GM21723 (cell line): ENCODE results near the gene CSRNP3.

Source experiments
- ATAC-seq: cut with Tn5 transposase; IDR thresholded peaks from one replicate; pipeline ENCODE4 v1.9.1; 2021; ENCODE audit warnings: mild to moderate bottlenecking, moderate library complexity; ENCODE audit not compliant: unreplicated experiment

The CSRNP3 gene

DNA sequence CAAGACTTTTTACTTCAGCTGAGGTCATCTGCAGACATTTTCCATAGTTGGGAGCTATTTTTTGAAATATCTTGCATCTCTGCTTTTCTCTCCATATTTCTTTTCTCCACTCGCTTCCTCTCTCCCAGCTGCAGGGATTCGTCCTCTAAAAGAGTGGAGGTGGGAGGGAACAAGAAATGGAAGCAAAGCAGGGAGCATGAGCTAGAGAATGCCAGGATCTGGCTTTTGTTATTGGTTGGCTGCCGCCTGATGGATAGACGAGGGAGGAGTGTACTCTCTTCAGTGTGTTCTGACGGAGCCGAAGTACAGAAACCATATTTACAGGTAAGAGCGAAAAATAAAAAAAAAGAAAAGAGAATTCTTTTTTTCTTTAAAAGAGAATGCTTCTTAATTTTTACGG lies at the start of gene CSRNP3:
CSRNP3 (plus strand) TSS at position 282 of the 400 bp plus-strand sequence. CDS start 125,368 bp downstream, outside the sequence.
- ATAC-seq, result no peak

DNA sequence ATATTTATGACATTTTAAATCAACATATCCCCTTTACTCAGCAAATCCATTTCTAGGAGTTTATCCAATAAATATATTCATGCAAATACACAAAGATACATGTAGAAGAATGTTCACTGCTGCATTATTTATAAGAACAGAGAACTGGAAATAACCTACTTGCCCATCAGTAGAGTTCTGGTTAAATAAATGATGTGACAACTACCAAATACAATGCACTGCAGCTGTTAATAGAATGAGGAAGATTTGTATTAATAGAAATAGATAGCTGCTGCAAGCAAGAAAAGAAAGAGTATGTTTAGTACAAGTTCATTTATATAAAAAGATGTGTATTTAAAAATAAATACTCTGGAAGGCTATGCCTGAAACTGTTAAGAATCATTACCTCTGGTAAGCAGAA lies 49.3 kb upstream of the CSRNP3 start:
- no peak for ATAC-seq

- no peak for ATAC-seq
Measured at GRCh38 chr2:165423081-165423480, 46.4 kb upstream of the CSRNP3 start.

GRCh38 chr2:165425556-165425955 lies 43.9 kb upstream of the CSRNP3 start:
- ATAC-seq, result no peak

GRCh38 chr2:165427686-165428085 lies 41.8 kb upstream of the CSRNP3 start:
- ATAC-seq, result no peak

DNA sequence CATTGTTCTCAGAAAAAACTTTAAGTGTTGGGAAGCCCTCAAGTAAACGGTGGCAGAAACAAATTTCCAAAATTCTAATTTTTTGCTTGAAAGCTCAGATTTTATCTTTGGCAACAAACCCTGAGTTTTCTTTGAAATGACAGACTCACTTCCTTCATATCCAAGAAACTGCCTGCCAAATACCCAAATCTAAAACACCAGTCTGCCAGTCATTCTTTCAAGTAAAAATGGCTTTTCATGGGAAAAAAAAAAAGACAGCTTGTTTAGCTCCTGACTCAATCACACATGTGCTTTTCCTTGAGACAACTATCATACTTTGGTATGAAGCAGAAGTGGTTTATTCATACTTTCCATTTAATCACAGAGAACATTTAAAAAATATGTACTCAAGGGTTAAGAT lies 40.6 kb upstream of the CSRNP3 start:
- no peak for ATAC-seq

DNA sequence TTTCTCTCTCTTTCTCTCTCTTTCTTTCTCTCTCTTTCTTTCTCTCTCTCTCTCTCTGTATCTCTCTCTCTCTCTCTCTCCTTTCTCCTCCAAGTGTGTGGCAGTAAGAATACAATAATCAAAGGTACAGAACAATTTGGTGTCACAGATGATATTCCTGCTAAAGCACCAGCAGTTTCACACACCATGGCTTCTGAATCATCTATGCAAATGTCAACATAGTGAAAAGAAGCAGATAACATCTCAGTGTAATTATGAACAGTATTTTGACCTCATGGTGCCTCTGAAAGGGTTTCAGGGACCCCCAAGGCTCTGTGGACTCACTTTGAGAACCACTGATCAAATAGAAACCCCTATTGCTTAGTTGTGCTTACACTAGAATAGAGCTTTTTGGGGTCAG lies 38.5 kb upstream of the CSRNP3 start:
- no peak for ATAC-seq

GRCh38 chr2:165432234-165432966 lies 37.1 kb upstream of the CSRNP3 start:
- no peak for ATAC-seq

DNA sequence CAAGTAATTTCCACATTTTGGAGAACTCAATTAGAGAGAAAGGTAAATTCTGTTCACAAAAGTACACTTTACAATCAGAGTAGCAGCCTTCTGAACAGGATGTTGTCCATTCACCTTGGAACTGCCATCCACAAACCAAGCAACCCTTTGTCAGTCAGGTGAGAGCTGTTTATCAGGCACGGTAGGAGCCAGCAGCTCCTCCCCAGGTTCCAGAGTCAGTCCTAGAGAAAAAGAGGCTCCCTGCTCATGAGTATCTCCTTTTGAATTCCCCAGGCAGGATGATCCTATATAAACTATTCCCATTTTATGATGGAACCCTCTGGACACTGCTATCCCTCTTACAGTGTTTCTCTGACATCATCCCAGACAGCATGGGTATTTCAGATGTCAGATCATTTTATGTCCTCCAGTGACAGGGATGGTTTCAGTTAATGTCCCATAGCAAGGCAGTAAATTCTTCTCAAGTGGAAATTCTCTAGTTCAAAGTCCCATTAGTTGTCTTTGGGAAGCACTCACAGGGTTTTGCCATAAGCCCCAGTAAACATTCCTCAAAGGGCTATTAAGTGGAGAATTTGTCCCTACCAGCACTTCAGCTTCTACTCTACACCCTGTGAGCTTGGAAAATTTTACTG lies 34.5 kb upstream of the CSRNP3 start:
- no peak for ATAC-seq

GRCh38 chr2:165435611-165436010 lies 33.9 kb upstream of the CSRNP3 start:
- no peak for ATAC-seq

DNA sequence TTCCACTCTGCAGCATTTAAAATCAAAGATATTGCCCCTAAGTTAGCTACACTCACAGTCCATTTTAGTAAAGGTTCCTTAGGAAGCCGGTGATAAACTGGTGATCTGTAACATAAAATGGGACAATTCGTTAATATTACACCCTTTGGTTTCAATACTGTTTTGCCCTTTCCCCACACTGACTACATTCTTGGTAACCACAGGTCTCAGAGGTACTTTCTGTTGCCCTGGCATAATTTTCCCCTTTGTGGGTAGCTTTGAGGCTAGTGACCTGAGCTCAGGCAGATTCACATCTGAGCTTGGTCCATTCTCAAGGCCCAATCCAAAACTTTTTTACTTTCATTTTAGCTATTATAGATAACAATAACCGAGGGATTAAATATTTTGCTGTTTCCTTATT lies 32.9 kb upstream of the CSRNP3 start:
- ATAC-seq, result no peak

- ATAC-seq, result no peak
Measured at GRCh38 chr2:165440367-165440766, 29.1 kb upstream of the CSRNP3 start.

GRCh38 chr2:165443511-165443910 lies 26.0 kb upstream of the CSRNP3 start:
- ATAC-seq, result no peak

DNA sequence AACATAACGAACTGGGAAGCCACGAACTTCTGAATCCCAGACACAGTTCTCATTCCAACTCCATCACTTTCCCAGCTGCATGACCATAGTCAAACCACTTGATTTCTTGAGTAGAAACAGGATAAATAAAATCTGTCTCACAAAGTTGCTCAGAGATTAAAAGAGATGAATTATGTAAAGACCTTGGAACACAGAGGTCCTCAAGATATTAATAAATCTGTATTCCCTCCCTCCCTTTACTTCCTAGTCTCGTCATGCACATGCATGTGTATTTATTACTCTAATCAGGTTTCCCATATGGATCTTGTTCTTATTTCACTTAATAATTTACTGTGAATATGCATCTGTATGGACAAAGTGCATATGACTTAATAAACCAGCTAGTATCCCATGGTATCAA lies 21.1 kb upstream of the CSRNP3 start:
- ATAC-seq, result no peak

- ATAC-seq, result no peak
Measured at GRCh38 chr2:165450156-165450555, 19.3 kb upstream of the CSRNP3 start.

DNA sequence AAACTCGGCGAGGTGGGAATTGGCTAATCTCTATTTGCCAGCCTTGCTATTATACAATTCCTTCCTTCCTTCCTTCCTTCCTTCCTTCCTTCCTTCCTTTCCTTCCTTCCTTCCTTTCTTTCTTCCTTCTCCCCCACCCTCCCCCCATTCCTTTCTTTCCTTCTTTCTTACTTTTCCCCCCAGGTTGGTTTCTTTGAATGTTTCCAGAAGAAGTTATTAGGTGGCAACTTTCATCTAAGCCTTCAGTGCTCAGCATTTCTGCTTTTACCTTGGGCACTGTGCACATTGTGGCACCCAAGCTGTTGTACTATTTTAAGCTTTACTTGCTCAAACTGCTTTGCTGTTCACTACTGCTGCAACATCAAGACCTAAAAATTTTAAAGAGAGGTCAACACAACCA lies 17.2 kb upstream of the CSRNP3 start:
- ATAC-seq, result no peak

GRCh38 chr2:165453561-165454094 lies 15.9 kb upstream of the CSRNP3 start:
- no peak for ATAC-seq

GRCh38 chr2:165454905-165455304 lies 14.6 kb upstream of the CSRNP3 start:
- ATAC-seq, result no peak

GRCh38 chr2:165456027-165456426 lies 13.5 kb upstream of the CSRNP3 start:
- ATAC-seq, result no peak

- no peak for ATAC-seq
Measured at GRCh38 chr2:165462443-165462842, 7.1 kb upstream of the CSRNP3 start.

DNA sequence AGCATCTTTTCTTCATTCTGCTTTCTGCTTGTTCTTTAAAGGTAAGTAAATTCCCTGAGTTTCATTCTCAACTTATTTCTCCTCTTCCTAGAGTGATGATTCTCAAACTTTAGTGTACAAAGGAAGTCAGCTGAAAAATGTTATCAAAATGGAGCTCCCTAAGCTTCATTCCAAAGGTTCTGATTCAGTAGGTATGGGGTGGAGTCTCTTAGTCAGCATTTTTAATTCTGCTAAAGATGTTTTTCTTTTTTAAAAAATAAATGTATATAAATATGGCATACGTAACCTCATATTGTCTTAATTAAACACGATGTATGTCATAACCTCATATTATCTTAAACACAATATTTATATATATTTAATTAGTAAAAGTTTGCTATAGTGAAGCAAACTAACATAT lies 3.1 kb upstream of the CSRNP3 start:
- ATAC-seq, result no peak

- no peak for ATAC-seq
Measured at GRCh38 chr2:165467921-165468320, 1.6 kb upstream of the CSRNP3 start.
